Measurements from ENCODE around the gene CHCHD6.

The CHCHD6 gene

GRCh38 chr3:126992776-126993175, 288.7 kb downstream of the CHCHD6 start:
- CTCF ChIA-PET: no interaction called here
- DNase-seq (ENCODE audit: extremely low spot score): no peak
- TF ChIP-seq FOXM1 (IDR thresholded peaks at IDR 0.05; ENCODE audit: borderline replicate concordance): no peak
- no peak for TF ChIP-seq NFRKB (IDR thresholded peaks at IDR 0.05)
- no peak for TF ChIP-seq LEF1 (IDR thresholded peaks at IDR 0.05; ENCODE audit: borderline replicate concordance)
- TF ChIP-seq SUZ12 (IDR thresholded peaks at IDR 0.05): no peak
- no peak for TF ChIP-seq HDGF (IDR thresholded peaks at IDR 0.05; ENCODE audit: borderline replicate concordance)
- no peak for TF ChIP-seq TARDBP (IDR thresholded peaks at IDR 0.05)
- no peak for TF ChIP-seq CTBP1 (IDR thresholded peaks at IDR 0.05; ENCODE audit: borderline replicate concordance)
- no peak for TF ChIP-seq ARNT (IDR thresholded peaks at IDR 0.05)
- TF ChIP-seq FOXK2 (IDR thresholded peaks at IDR 0.05): no peak
- TF ChIP-seq FOXA1 (IDR thresholded peaks at IDR 0.05): no peak
- POLR2A ChIA-PET: no interaction called here

DNA sequence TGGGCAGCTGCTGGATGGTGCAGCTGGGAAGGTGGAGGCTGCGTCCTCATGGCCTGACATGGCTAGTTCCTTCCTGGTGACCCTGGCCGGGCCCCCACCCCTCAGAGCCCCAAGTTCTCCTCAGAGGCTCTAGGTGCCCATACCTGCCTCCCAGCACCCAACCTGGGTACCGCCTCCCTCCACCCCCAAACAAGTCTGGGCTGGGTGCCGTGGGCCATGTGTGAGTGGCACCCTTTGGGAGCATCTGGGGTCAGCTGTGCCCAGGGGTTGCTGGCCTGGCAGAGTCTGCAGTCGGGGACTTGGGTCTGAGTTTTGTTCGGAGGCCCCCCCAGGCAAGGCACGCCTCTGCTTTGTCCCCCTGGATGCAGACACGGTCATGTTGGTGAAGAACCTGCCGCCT, 289.4 kb downstream of the CHCHD6 start:
- no peak for DNase-seq (ENCODE audit: extremely low spot score)
- TF ChIP-seq PKNOX1 (IDR thresholded peaks at IDR 0.05): no peak
- TF ChIP-seq FOXA1 (IDR thresholded peaks at IDR 0.05): no peak
- no peak for TF ChIP-seq TARDBP (IDR thresholded peaks at IDR 0.05)
- no peak for TF ChIP-seq SUZ12 (IDR thresholded peaks at IDR 0.05)
- no peak for TF ChIP-seq SP1 (IDR thresholded peaks at IDR 0.05)
- no peak for TF ChIP-seq LEF1 (IDR thresholded peaks at IDR 0.05; ENCODE audit: borderline replicate concordance)
- TF ChIP-seq L3MBTL2 (conservative IDR thresholded peaks at IDR 0.05): no peak
- TF ChIP-seq ELF4 (IDR thresholded peaks at IDR 0.05): no peak
- TF ChIP-seq FOXK2 (IDR thresholded peaks at IDR 0.05): no peak
- no peak for TF ChIP-seq BHLHE40 (IDR thresholded peaks at IDR 0.05; ENCODE audit: borderline replicate concordance)
- no peak for TF ChIP-seq CTBP1 (IDR thresholded peaks at IDR 0.05; ENCODE audit: borderline replicate concordance)
- TF ChIP-seq ARNT (IDR thresholded peaks at IDR 0.05): no peak
- no peak for TF ChIP-seq HDGF (IDR thresholded peaks at IDR 0.05; ENCODE audit: borderline replicate concordance)
- TF ChIP-seq FOXM1 (IDR thresholded peaks at IDR 0.05; ENCODE audit: borderline replicate concordance): no peak
- no peak for TF ChIP-seq NFRKB (IDR thresholded peaks at IDR 0.05)
- ChIA-PET CTCF (no interaction called here), POLR2A (no interaction called here)

GRCh38 chr3:126994661-126995245, 290.7 kb downstream of the CHCHD6 start:
- no peak for TF ChIP-seq ELF4 (IDR thresholded peaks at IDR 0.05)
- TF ChIP-seq HDGF (IDR thresholded peaks at IDR 0.05; ENCODE audit: borderline replicate concordance): no peak
- TF ChIP-seq L3MBTL2 (conservative IDR thresholded peaks at IDR 0.05): no peak
- no peak for TF ChIP-seq FOXM1 (IDR thresholded peaks at IDR 0.05; ENCODE audit: borderline replicate concordance)
- no peak for TF ChIP-seq ARNT (IDR thresholded peaks at IDR 0.05)
- TF ChIP-seq PKNOX1 (IDR thresholded peaks at IDR 0.05): no peak
- TF ChIP-seq CTBP1 (IDR thresholded peaks at IDR 0.05; ENCODE audit: borderline replicate concordance): no peak
- no peak for TF ChIP-seq FOXA1 (IDR thresholded peaks at IDR 0.05)
- no peak for TF ChIP-seq TARDBP (IDR thresholded peaks at IDR 0.05)
- TF ChIP-seq BHLHE40 (IDR thresholded peaks at IDR 0.05; ENCODE audit: borderline replicate concordance): no peak
- no peak for TF ChIP-seq SP1 (IDR thresholded peaks at IDR 0.05)
- ChIA-PET POLR2A (interaction anchor here (1.0 kb wide), 1 partner anchor 15 kb away, joined by 3 read pairs; no protein-coding TSS in a partner anchor), CTCF (interaction anchor here (1.0 kb wide), 1 partner anchor 553 kb away, joined by 3 read pairs; no protein-coding TSS in a partner anchor)
- no peak for DNase-seq (ENCODE audit: extremely low spot score)

GRCh38 chr3:126995254-126995780, 291.3 kb downstream of the CHCHD6 start:
- CTCF ChIA-PET: interaction anchor here (1.0 kb wide), 1 partner anchor 553 kb away, joined by 3 read pairs; no protein-coding TSS in a partner anchor
- POLR2A ChIA-PET: interaction anchor here (1.0 kb wide), 1 partner anchor 15 kb away, joined by 3 read pairs; no protein-coding TSS in a partner anchor
- DNase-seq (ENCODE audit: extremely low spot score): no peak
- TF ChIP-seq PKNOX1 (IDR thresholded peaks at IDR 0.05): no peak
- TF ChIP-seq LEF1 (IDR thresholded peaks at IDR 0.05; ENCODE audit: borderline replicate concordance): no peak
- TF ChIP-seq FOXM1 (IDR thresholded peaks at IDR 0.05; ENCODE audit: borderline replicate concordance): no peak
- TF ChIP-seq ZNF384 (IDR thresholded peaks at IDR 0.05): no peak
- no peak for TF ChIP-seq FOXK2 (IDR thresholded peaks at IDR 0.05)
- no peak for TF ChIP-seq BHLHE40 (IDR thresholded peaks at IDR 0.05; ENCODE audit: borderline replicate concordance)
- no peak for TF ChIP-seq CTBP1 (IDR thresholded peaks at IDR 0.05; ENCODE audit: borderline replicate concordance)
- no peak for TF ChIP-seq FOXA1 (IDR thresholded peaks at IDR 0.05)
- no peak for TF ChIP-seq SP1 (IDR thresholded peaks at IDR 0.05)
- TF ChIP-seq ELF4 (IDR thresholded peaks at IDR 0.05): no peak
- no peak for TF ChIP-seq ARNT (IDR thresholded peaks at IDR 0.05)
- no peak for TF ChIP-seq NFRKB (IDR thresholded peaks at IDR 0.05)
- TF ChIP-seq TARDBP (IDR thresholded peaks at IDR 0.05): no peak
- no peak for TF ChIP-seq SUZ12 (IDR thresholded peaks at IDR 0.05)
- no peak for TF ChIP-seq L3MBTL2 (conservative IDR thresholded peaks at IDR 0.05)
- TF ChIP-seq HDGF (IDR thresholded peaks at IDR 0.05; ENCODE audit: borderline replicate concordance): no peak

- no peak for DNase-seq (ENCODE audit: extremely low spot score)
- CTCF ChIA-PET: no interaction called here
- no peak for TF ChIP-seq BHLHE40 (IDR thresholded peaks at IDR 0.05; ENCODE audit: borderline replicate concordance)
- TF ChIP-seq TARDBP (IDR thresholded peaks at IDR 0.05): no peak
- no peak for TF ChIP-seq ARNT (IDR thresholded peaks at IDR 0.05)
- no peak for TF ChIP-seq NFRKB (IDR thresholded peaks at IDR 0.05)
- TF ChIP-seq LEF1 (IDR thresholded peaks at IDR 0.05; ENCODE audit: borderline replicate concordance): no peak
- no peak for TF ChIP-seq CTBP1 (IDR thresholded peaks at IDR 0.05; ENCODE audit: borderline replicate concordance)
- TF ChIP-seq PKNOX1 (IDR thresholded peaks at IDR 0.05): no peak
- no peak for TF ChIP-seq ZNF384 (IDR thresholded peaks at IDR 0.05)
- no peak for TF ChIP-seq SUZ12 (IDR thresholded peaks at IDR 0.05)
- no peak for TF ChIP-seq ELF4 (IDR thresholded peaks at IDR 0.05)
- TF ChIP-seq HDGF (IDR thresholded peaks at IDR 0.05; ENCODE audit: borderline replicate concordance): no peak
- no peak for TF ChIP-seq SP1 (IDR thresholded peaks at IDR 0.05)
- no peak for TF ChIP-seq FOXK2 (IDR thresholded peaks at IDR 0.05)
- TF ChIP-seq L3MBTL2 (conservative IDR thresholded peaks at IDR 0.05): no peak
- no peak for TF ChIP-seq FOXA1 (IDR thresholded peaks at IDR 0.05)
- TF ChIP-seq FOXM1 (IDR thresholded peaks at IDR 0.05; ENCODE audit: borderline replicate concordance): no peak
- POLR2A ChIA-PET: no interaction called here
Observed at GRCh38 chr3:126995926-126996512, 292.0 kb downstream of the CHCHD6 start.

Data from HEK293T (cell line).